ENCODE data around the gene NLGN2.

NLGN2 gene

DNA sequence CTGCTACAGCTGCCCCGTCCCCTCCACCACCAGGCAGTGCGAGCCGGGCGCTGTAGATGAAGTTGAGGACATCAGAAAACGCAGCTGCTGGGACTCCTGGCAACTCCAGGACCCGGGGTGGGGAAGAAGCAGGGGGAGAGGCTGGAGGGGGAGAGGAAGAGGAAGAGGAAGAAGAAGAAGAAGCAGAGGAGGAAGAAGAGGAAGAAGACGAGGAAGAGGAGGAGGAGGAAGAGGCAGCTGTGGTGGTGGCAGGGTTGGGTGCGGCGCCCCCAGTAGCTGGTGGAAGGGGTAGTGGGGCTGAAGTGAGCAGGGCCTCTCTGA is 58.6 kb downstream of the NLGN2 start:
- no peak for DNase-seq (ENCODE audit: low spot score)

DNA sequence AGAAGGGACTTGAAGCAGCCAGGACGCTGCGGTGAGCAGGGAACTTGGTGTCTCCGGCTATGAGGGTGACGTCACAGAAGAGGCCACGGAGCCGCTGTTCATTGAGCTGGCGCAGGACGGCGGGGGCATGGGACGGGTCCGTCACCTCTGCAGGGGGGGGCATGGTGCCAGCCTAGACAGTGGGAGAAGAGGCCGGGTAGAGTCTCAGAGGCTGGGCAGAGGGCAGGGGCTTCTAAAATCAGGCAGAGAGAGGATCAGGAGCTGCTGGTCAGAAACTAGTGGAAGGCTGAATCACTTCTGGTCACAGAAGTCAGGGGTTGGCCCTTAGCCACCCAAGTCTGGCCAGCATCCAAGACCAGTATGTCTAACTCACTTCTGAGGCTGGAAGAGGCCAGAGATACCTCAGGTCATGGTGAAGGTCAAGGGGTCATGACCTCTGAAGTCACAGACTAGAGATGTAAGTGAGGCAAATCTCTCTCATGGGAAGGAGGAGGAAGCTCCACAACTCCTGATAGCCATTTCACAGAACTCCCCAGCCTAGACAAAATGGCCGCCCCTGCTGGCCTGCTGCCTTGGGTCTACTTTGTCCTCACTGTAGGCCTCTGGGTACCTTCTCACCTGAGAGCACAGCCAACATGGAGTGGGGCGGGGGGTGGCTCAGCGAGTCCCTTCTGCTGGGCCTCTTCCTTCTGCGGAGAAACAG is 59.1 kb downstream of the NLGN2 start:
- DNase-seq (ENCODE audit: low spot score) = no peak

DNA sequence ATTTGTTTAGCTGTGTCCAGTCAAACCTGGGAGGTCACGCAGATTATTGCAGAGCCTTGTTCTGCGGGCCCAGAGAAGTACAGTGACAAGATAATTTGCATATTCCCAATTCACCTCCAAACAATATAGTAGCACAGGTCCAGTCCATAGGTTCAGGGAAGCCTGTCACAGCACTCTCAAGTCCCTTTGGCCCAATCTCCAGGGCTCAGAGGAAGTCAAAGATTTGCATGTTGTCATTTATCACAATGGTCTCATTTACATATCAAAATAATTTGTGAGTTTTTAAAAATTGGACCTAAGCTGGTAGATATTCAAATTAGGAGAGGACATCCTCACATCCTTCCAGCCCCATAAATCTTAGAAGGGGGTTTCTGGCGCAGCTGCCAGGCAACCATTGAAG is 59.9 kb downstream of the NLGN2 start:
- no peak for DNase-seq (ENCODE audit: low spot score)

DNA sequence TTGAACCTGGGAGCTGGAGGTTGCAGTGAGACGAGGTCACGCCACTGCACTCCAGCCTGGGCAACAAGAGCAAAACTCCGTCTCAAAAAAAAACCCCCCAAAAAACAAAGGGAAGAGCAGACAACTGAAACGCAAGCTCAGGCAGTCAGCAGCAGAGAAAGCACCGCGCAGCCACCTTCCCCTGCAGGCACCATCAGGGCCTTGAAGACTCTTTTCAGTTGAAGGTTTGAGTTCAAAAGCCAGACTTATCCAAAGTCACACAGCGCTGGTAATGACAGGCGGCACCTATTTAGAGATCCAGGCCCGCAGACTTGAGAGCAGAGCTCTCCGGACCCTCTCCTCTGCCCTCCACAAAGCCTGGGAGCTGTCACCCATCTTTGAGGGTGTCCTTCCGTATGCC is 60.6 kb downstream of the NLGN2 start:
- no peak for DNase-seq (ENCODE audit: low spot score)

DNA sequence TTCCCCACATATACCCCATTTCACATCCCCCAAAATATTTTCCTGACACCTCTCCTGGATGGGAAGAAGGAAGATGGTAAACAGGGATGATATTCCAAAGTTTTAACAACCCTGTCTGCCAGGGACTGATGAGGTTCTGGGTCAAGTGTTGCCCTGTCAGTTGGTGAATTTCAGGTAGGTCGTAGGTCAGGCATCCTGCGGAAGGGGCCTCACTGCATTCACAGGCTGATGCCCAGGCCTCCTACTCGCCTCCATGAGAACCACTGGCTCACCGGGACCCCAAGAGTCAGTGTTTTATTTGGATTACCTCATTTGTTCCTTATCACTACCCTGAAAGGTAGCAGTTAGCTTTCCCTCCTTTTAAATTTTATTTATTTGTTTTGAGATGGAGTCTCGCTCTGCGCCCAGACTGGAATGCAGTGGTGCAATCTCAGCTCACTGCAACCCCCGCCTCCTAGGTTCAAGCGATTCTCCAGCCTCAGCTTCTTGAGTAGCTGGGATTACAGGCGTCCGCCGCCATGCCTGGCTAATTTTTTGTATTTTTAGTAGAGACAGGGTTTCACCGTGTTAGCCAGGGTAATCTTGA is 61.3 kb downstream of the NLGN2 start:
- no peak for DNase-seq (ENCODE audit: low spot score)

All from kidney capillary endothelial cell (primary cell).